SK-N-SH treated with all-trans-retinoic acid at 6 μM for 48 hours (cell line): Measurements from ENCODE around the gene NECTIN4.

Experiments used
- ATAC-seq: fragments of 200-7000 bp; cut with Tn5 transposase; 3 replicates; pipeline ENCODE4 v1.9.1; 2020; ENCODE audit warnings: mild to moderate bottlenecking, moderate library complexity
- ARNTL ChIP-seq: fragments of 450-650 bp; formaldehyde crosslinking; IDR thresholded peaks from 2 replicates; pipeline ENCODE4 v1.5.0; 2020; ENCODE audit warnings: low read depth, mild to moderate bottlenecking, moderate library complexity, borderline replicate concordance
- CSRNP3 ChIP-seq: fragments of 250-450 bp; sonication (Bioruptor Pico); IDR thresholded peaks from 2 replicates; pipeline ENCODE4 v1.5.1; 2021; ENCODE audit warnings: mild to moderate bottlenecking, moderate library complexity
- ESRRG ChIP-seq: fragments of 250-450 bp; sonication (Bioruptor Pico); IDR thresholded peaks from 2 replicates; pipeline ENCODE4 v1.6.1; 2021; ENCODE audit warnings: mild to moderate bottlenecking
- GLIS3 ChIP-seq: fragments of 250-450 bp; sonication (Bioruptor Pico); IDR thresholded peaks from 2 replicates; pipeline ENCODE4 v1.5.0; 2020; ENCODE audit warnings: mild to moderate bottlenecking, moderate library complexity
- OSR1 ChIP-seq: fragments of 250-450 bp; sonication (Bioruptor Pico); IDR thresholded peaks from 2 replicates; pipeline ENCODE4 v1.8.0; 2022; ENCODE audit warnings: moderate library complexity, mild to moderate bottlenecking, inconsistent platforms
- PATZ1 ChIP-seq: fragments of 250-450 bp; sonication (Bioruptor Pico); IDR thresholded peaks from 2 replicates; pipeline ENCODE4 v1.8.0; 2020; ENCODE audit warnings: mild to moderate bottlenecking, moderate library complexity, borderline replicate concordance
- PPARA ChIP-seq: fragments of 250-450 bp; sonication (Bioruptor Pico); IDR thresholded peaks from 2 replicates; pipeline ENCODE4 v1.5.0; 2020; ENCODE audit warnings: mild to moderate bottlenecking, borderline replicate concordance
- RARB ChIP-seq: fragments of 250-450 bp; sonication (Bioruptor Pico); IDR thresholded peaks from 2 replicates; pipeline ENCODE4 v1.8.0; 2021; ENCODE audit warnings: mild to moderate bottlenecking, moderate library complexity
- SNAI2 ChIP-seq: fragments of 250-450 bp; sonication (Bioruptor Pico); IDR thresholded peaks from 2 replicates; pipeline ENCODE4 v1.5.0; 2020; ENCODE audit warnings: mild to moderate bottlenecking, moderate library complexity
- ZC3H10 ChIP-seq: fragments of 250-450 bp; sonication (Bioruptor Pico); IDR thresholded peaks from 2 replicates; pipeline ENCODE4 v1.5.1; 2021; ENCODE audit warnings: mild to moderate bottlenecking, moderate library complexity
- ZFP3 ChIP-seq: fragments of 250-450 bp; sonication (Bioruptor Pico); IDR thresholded peaks from 2 replicates; pipeline ENCODE4 v1.5.0; 2020; ENCODE audit warnings: mild to moderate bottlenecking, moderate library complexity
- ZFP30 ChIP-seq: fragments of 450-650 bp; formaldehyde crosslinking; IDR thresholded peaks from 2 replicates; pipeline ENCODE4 v1.5.0; 2022; ENCODE audit warnings: mild to moderate bottlenecking, moderate library complexity
- ZNF565 ChIP-seq: fragments of 450-650 bp; formaldehyde crosslinking; conservative IDR thresholded peaks from 2 replicates; pipeline ENCODE4 v1.5.0; 2020; ENCODE audit warnings: low read depth, mild to moderate bottlenecking, moderate library complexity
- ZNF70 ChIP-seq: fragments of 450-650 bp; formaldehyde crosslinking; IDR thresholded peaks from 2 replicates; pipeline ENCODE4 v1.5.0; 2020; ENCODE audit warnings: mild to moderate bottlenecking, moderate library complexity
- ZNF8 ChIP-seq: fragments of 450-650 bp; formaldehyde crosslinking; IDR thresholded peaks from 2 replicates; pipeline ENCODE4 v1.5.0; 2020; ENCODE audit warnings: mild to moderate bottlenecking, moderate library complexity
- TF ChIP-seq, protein P1 (sequence below): fragments of 250-450 bp; sonication (Bioruptor Pico); IDR thresholded peaks from 2 replicates; pipeline ENCODE4 v1.8.0; 2021; ENCODE audit warnings: low read depth, mild to moderate bottlenecking, moderate library complexity, borderline replicate concordance
- TF ChIP-seq, protein P2 (sequence below): fragments of 250-450 bp; sonication (Bioruptor Pico); IDR thresholded peaks from 2 replicates; pipeline ENCODE4 v1.5.1; 2020; ENCODE audit warnings: low read depth, mild to moderate bottlenecking, moderate library complexity
- TF ChIP-seq, protein P3 (sequence below): fragments of 250-450 bp; sonication (Bioruptor Pico); IDR thresholded peaks from 2 replicates; pipeline ENCODE4 v1.5.0; 2020; ENCODE audit warnings: mild to moderate bottlenecking, moderate library complexity

Gene NECTIN4

GRCh38 chr1:161089251-161089924 lies at the start of gene NECTIN4:
Gene NECTIN4, minus strand, starts transcription at chr1:161089558. Its CDS starts 262 bp downstream, at chr1:161089296.
- no peak for ATAC-seq
- TF ChIP-seq, protein P1, sequence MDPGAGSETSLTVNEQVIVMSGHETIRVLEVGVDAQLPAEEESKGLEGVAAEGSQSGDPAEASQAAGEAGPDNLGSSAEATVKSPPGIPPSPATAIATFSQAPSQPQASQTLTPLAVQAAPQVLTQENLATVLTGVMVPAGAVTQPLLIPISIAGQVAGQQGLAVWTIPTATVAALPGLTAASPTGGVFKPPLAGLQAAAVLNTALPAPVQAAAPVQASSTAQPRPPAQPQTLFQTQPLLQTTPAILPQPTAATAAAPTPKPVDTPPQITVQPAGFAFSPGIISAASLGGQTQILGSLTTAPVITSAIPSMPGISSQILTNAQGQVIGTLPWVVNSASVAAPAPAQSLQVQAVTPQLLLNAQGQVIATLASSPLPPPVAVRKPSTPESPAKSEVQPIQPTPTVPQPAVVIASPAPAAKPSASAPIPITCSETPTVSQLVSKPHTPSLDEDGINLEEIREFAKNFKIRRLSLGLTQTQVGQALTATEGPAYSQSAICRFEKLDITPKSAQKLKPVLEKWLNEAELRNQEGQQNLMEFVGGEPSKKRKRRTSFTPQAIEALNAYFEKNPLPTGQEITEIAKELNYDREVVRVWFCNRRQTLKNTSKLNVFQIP (CRISPR knock-in tag), result no peak
- TF ChIP-seq OSR1, result no peak
- TF ChIP-seq ZNF565 (CRISPR knock-in tag), result no peak
- TF ChIP-seq, protein P2, sequence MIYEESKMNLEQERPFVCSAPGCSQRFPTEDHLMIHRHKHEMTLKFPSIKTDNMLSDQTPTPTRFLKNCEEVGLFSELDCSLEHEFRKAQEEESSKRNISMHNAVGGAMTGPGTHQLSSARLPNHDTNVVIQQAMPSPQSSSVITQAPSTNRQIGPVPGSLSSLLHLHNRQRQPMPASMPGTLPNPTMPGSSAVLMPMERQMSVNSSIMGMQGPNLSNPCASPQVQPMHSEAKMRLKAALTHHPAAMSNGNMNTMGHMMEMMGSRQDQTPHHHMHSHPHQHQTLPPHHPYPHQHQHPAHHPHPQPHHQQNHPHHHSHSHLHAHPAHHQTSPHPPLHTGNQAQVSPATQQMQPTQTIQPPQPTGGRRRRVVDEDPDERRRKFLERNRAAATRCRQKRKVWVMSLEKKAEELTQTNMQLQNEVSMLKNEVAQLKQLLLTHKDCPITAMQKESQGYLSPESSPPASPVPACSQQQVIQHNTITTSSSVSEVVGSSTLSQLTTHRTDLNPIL, result no peak
- TF ChIP-seq ZFP30 (CRISPR knock-in tag), result no peak
- no peak for TF ChIP-seq ZC3H10 (CRISPR knock-in tag)
- TF ChIP-seq, protein P3, sequence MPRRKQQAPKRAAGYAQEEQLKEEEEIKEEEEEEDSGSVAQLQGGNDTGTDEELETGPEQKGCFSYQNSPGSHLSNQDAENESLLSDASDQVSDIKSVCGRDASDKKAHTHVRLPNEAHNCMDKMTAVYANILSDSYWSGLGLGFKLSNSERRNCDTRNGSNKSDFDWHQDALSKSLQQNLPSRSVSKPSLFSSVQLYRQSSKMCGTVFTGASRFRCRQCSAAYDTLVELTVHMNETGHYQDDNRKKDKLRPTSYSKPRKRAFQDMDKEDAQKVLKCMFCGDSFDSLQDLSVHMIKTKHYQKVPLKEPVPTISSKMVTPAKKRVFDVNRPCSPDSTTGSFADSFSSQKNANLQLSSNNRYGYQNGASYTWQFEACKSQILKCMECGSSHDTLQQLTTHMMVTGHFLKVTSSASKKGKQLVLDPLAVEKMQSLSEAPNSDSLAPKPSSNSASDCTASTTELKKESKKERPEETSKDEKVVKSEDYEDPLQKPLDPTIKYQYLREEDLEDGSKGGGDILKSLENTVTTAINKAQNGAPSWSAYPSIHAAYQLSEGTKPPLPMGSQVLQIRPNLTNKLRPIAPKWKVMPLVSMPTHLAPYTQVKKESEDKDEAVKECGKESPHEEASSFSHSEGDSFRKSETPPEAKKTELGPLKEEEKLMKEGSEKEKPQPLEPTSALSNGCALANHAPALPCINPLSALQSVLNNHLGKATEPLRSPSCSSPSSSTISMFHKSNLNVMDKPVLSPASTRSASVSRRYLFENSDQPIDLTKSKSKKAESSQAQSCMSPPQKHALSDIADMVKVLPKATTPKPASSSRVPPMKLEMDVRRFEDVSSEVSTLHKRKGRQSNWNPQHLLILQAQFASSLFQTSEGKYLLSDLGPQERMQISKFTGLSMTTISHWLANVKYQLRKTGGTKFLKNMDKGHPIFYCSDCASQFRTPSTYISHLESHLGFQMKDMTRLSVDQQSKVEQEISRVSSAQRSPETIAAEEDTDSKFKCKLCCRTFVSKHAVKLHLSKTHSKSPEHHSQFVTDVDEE (CRISPR knock-in tag), result no peak
- no peak for TF ChIP-seq PPARA
- no peak for TF ChIP-seq ESRRG (CRISPR knock-in tag)
- no peak for TF ChIP-seq GLIS3
- no peak for TF ChIP-seq PATZ1 (CRISPR knock-in tag)
- TF ChIP-seq ZNF70 (CRISPR knock-in tag), result no peak
- TF ChIP-seq RARB (CRISPR knock-in tag), result no peak
- TF ChIP-seq SNAI2, result no peak
- no peak for TF ChIP-seq ARNTL (CRISPR knock-in tag)
- TF ChIP-seq CSRNP3 (CRISPR knock-in tag), result no peak
- no peak for TF ChIP-seq ZFP3
- no peak for TF ChIP-seq ZNF8 (CRISPR knock-in tag)

DNA sequence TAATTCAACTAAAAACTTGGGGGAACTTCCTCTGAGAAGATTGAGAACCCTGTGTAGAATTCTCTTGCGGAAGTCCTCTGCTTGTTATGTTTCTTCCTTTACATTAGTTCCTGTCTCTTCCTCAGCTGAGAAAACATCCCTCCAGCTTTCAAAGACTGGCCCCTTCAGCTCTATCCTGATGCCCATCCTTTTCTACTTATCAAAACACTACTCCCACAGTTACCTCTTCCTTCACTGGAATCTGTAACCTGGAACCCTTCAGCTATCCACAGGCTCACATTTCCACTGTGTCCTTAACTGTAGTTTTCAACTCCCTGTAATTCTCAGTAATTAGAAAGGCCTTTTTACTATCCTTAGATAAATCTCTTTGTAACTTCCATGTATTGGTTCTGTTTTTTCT lies 49.1 kb upstream of the NECTIN4 start:
- no peak for ATAC-seq
- TF ChIP-seq CSRNP3 (CRISPR knock-in tag), result no peak
- TF ChIP-seq, protein P1 (CRISPR knock-in tag), result no peak
- TF ChIP-seq, all 23 proteins: peak for 0
